RWPE2 (cell line): ENCODE data around the gene TPRA1.

Source experiments
- ATAC-seq: fragments of 200-7000 bp; cut with Tn5 transposase; 3 replicates; pipeline ENCODE4 v1.9.1; 2021; ENCODE audit warnings: low read depth
- DNase-seq: peaks from one replicate; pipeline ENCODE4 v3.0.0-alpha.2; 2020; ENCODE audit warnings: low spot score
- H3K27ac ChIP-seq: fragments of 450-650 bp; 2 replicates; pipeline ENCODE4 v1.5.1; 2017; ENCODE audit warnings: mild to moderate bottlenecking; ENCODE audit not compliant: poor library complexity, severe bottlenecking
- H3K27me3 ChIP-seq: fragments of 250-450 bp; sonication (Bioruptor Pico); 2 replicates; pipeline ENCODE4 v1.5.1; 2021; ENCODE audit warnings: mild to moderate bottlenecking, moderate library complexity; ENCODE audit not compliant: insufficient read depth, poor library complexity, severe bottlenecking
- H3K36me3 ChIP-seq: fragments of 250-450 bp; sonication (Bioruptor Pico); 2 replicates; pipeline ENCODE4 v1.5.1; 2020; ENCODE audit warnings: low read depth, mild to moderate bottlenecking, moderate library complexity
- H3K4me1 ChIP-seq: fragments of 250-450 bp; sonication (Bioruptor Pico); 2 replicates; pipeline ENCODE4 v1.5.1; 2021; ENCODE audit warnings: mild to moderate bottlenecking, moderate library complexity; ENCODE audit not compliant: insufficient read depth, poor library complexity, severe bottlenecking
- H3K4me3 ChIP-seq: fragments of 250-450 bp; sonication (Bioruptor Pico); 2 replicates; pipeline ENCODE4 v1.5.1; 2021; ENCODE audit warnings: mild to moderate bottlenecking, moderate library complexity; ENCODE audit not compliant: severe bottlenecking
- H3K9me3 ChIP-seq: fragments of 250-450 bp; sonication (Bioruptor Pico); 2 replicates; pipeline ENCODE4 v1.5.1; 2021; ENCODE audit warnings: mild to moderate bottlenecking, moderate library complexity; ENCODE audit not compliant: severe bottlenecking
- CTCF ChIP-seq: fragments of 450-650 bp; IDR thresholded peaks from one replicate; pipeline ENCODE4 v1.5.1; 2017; ENCODE audit warnings: mild to moderate bottlenecking, moderate library complexity; ENCODE audit not compliant: poor library complexity, severe bottlenecking

TPRA1 gene

GRCh38 chr3:127616836-127617605, 26.5 kb upstream of the TPRA1 start:
- TF ChIP-seq CTCF, result no peak
- Histone ChIP-seq H3K36me3 (peaks cover 99% of the 10 kb centered on the region), H3K4me3 (no peak overlapping the region), H3K9me3 (no peaks in the 10 kb centered on the region), H3K4me1 (no peaks in the 10 kb centered on the region), H3K27ac (no peak overlapping the region), H3K27me3 (no peaks in the 10 kb centered on the region)
- no peak for ATAC-seq
- no peak for DNase-seq

GRCh38 chr3:127615631-127616305, 25.2 kb upstream of the TPRA1 start:
- no peak for TF ChIP-seq CTCF
- ATAC-seq, result no peak

GRCh38 chr3:127614928-127615589, 24.5 kb upstream of the TPRA1 start:
- H3K4me1 ChIP-seq, result no peaks in the 10 kb centered on the region
- H3K9me3 ChIP-seq, result no peaks in the 10 kb centered on the region
- ATAC-seq (no peak), DNase-seq (no peak)
- no peaks in the 10 kb centered on the region for H3K27me3 ChIP-seq
- H3K4me3 ChIP-seq, result no peak overlapping the region
- no peak for TF ChIP-seq CTCF
- H3K36me3 ChIP-seq, result peaks cover 98% of the 10 kb centered on the region
- H3K27ac ChIP-seq, result no peak overlapping the region

More at GRCh38 chr3:127615631-127616305, 25.2 kb upstream of the TPRA1 start:
- H3K9me3 ChIP-seq, result no peaks in the 10 kb centered on the region
- peaks cover 96% of the 10 kb centered on the region for H3K36me3 ChIP-seq
- no peak overlapping the region for H3K4me3 ChIP-seq
- DNase-seq, result no peak
- no peaks in the 10 kb centered on the region for H3K27me3 ChIP-seq
- no peak overlapping the region for H3K27ac ChIP-seq
- no peaks in the 10 kb centered on the region for H3K4me1 ChIP-seq

- peaks cover 95% of the 10 kb centered on the region for H3K36me3 ChIP-seq
- ATAC-seq, result no peak
- H3K27ac ChIP-seq, result no peak overlapping the region
Measured at GRCh38 chr3:127613406-127613805, 22.9 kb upstream of the TPRA1 start.

More at GRCh38 chr3:127613406-127613805, 22.9 kb upstream of the TPRA1 start:
- DNase-seq, result no peak
- TF ChIP-seq CTCF, result no peak
- no peaks in the 10 kb centered on the region for H3K9me3 ChIP-seq
- no peaks in the 10 kb centered on the region for H3K4me1 ChIP-seq
- no peaks in the 10 kb centered on the region for H3K27me3 ChIP-seq
- no peak overlapping the region for H3K4me3 ChIP-seq
